ENCODE data around the gene EIF5. TPM values are rescaled to one million over a fixed set of nuclear protein-coding genes. Genes with fewer than 3 reads are reported as not detected.

EIF5 gene
- total RNA-seq, 4 donors from 2014 or later, result 157 to 273 (median 211) TPM

- H3K27ac ChIP-seq, result peak overlapping the region in 2 of 4 donors; percentile 22 to 39
- no peaks in the 10 kb centered on the region for H3K36me3 ChIP-seq
- DNase-seq, result no peak
- H3K4me1 ChIP-seq, result peaks cover 0 to 12% (median 7%) of the 10 kb centered on the region in 3 donors
- WGBS, 2 donors, result 48 to 67% methylated on average over 5 to 10 of the region's 11 CpGs
- intact Hi-C loops (cut with DNase I), result no loop called here
- no peak overlapping the region for H3K4me3 ChIP-seq
- no peaks in the 10 kb centered on the region for H3K27me3 ChIP-seq
- no peak for TF ChIP-seq POLR2A (IDR thresholded peaks at IDR 0.05)
- TF ChIP-seq, protein P1, sequence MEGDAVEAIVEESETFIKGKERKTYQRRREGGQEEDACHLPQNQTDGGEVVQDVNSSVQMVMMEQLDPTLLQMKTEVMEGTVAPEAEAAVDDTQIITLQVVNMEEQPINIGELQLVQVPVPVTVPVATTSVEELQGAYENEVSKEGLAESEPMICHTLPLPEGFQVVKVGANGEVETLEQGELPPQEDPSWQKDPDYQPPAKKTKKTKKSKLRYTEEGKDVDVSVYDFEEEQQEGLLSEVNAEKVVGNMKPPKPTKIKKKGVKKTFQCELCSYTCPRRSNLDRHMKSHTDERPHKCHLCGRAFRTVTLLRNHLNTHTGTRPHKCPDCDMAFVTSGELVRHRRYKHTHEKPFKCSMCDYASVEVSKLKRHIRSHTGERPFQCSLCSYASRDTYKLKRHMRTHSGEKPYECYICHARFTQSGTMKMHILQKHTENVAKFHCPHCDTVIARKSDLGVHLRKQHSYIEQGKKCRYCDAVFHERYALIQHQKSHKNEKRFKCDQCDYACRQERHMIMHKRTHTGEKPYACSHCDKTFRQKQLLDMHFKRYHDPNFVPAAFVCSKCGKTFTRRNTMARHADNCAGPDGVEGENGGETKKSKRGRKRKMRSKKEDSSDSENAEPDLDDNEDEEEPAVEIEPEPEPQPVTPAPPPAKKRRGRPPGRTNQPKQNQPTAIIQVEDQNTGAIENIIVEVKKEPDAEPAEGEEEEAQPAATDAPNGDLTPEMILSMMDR (IDR thresholded peaks at IDR 0.05), result no peak
- H3K9me3 ChIP-seq, result no peaks in the 10 kb centered on the region
These were observed 38.7 kb downstream of the EIF5 start for GRCh38 chr14:103372552-103373304.

GRCh38 chr14:103374121-103374520, 40.1 kb downstream of the EIF5 start:
- Histone ChIP-seq H3K4me1 (peaks cover 0 to 12% (median 0%) of the 10 kb centered on the region in 3 donors), H3K27me3 (no peaks in the 10 kb centered on the region), H3K36me3 (no peaks in the 10 kb centered on the region), H3K4me3 (no peak overlapping the region), H3K9me3 (no peaks in the 10 kb centered on the region), H3K27ac (no peak overlapping the region)
- DNase-seq, result no peak
- intact Hi-C loops (cut with DNase I), result no loop called here
- TF ChIP-seq, protein P1 (IDR thresholded peaks at IDR 0.05), result no peak
- no peak for TF ChIP-seq POLR2A (IDR thresholded peaks at IDR 0.05)
- 84 to 89% methylated on average over 7 of the region's 11 CpGs for WGBS, 2 donors

GRCh38 chr14:103377522-103378037, 43.5 kb downstream of the EIF5 start:
- H3K4me3 ChIP-seq, result no peak overlapping the region
- no peaks in the 10 kb centered on the region for H3K27me3 ChIP-seq
- H3K4me1 ChIP-seq, result peaks cover 0 to 12% (median 0%) of the 10 kb centered on the region in 3 donors
- WGBS, 2 donors, result 42 to 68% methylated on average over 2 of the region's 2 CpGs
- no peaks in the 10 kb centered on the region for H3K9me3 ChIP-seq
- no peaks in the 10 kb centered on the region for H3K36me3 ChIP-seq
- peak overlapping the region in 1 of 4 donors; percentile 64 for H3K27ac ChIP-seq
- no peak for TF ChIP-seq POLR2A (IDR thresholded peaks at IDR 0.05)
- TF ChIP-seq, protein P1 (IDR thresholded peaks at IDR 0.05), result no peak
- intact Hi-C loops (cut with DNase I), result no loop called here
- no peak for DNase-seq

GRCh38 chr14:103378038-103378854, 44.2 kb downstream of the EIF5 start:
- intact Hi-C loops (cut with DNase I), result no loop called here
- Histone ChIP-seq H3K4me3 (no peak overlapping the region), H3K27me3 (no peaks in the 10 kb centered on the region), H3K4me1 (peaks cover 0 to 8% (median 0%) of the 10 kb centered on the region in 3 donors), H3K36me3 (no peaks in the 10 kb centered on the region), H3K9me3 (no peaks in the 10 kb centered on the region), H3K27ac (peak overlapping the region in 1 of 4 donors; percentile 64)
- no peak for DNase-seq
- 84 to 88% methylated on average over 12 of the region's 14 CpGs for WGBS, 2 donors
- no peak for TF ChIP-seq POLR2A (IDR thresholded peaks at IDR 0.05)

GRCh38 chr14:103380719-103381377, 46.8 kb downstream of the EIF5 start:
- Histone ChIP-seq H3K4me3 (no peak overlapping the region), H3K4me1 (peaks cover 8 to 17% (median 9%) of the 10 kb centered on the region in 3 donors), H3K9me3 (no peaks in the 10 kb centered on the region), H3K27me3 (no peaks in the 10 kb centered on the region), H3K36me3 (no peaks in the 10 kb centered on the region), H3K27ac (no peak overlapping the region)
- no peak for TF ChIP-seq POLR2A (IDR thresholded peaks at IDR 0.05)
- TF ChIP-seq, protein P1 (IDR thresholded peaks at IDR 0.05), result no peak
- intact Hi-C loops (cut with DNase I), result loop anchor here (10.0 kb wide), 1 partner anchor 46 kb away; the partner anchor contains the start of gene EIF5
- no peak for DNase-seq
- WGBS, 2 donors, result 0 to 8% methylated on average over 2 of the region's 2 CpGs

Measured in esophagus squamous epithelium (tissue), 5 donors.